Caco-2 (cell line): ENCODE results near the gene ADNP2. TPM values are rescaled to one million over a fixed set of nuclear protein-coding genes. Genes with fewer than 3 reads are reported as not detected.

Experiments used
- BruUV-seq: library from RNA; stranded (reverse); fragments of 400-500 nt; replicated peaks from 2 replicates; lab custom pipeline; 2021; lab: Mats Ljungman, UMichigan
- CTCF ChIA-PET: fragments of 300-600 bp; sonication (Branson Sonifier 250); formaldehyde crosslinking; loops from one replicate; lab custom pipeline; 2022; ENCODE audit warnings: antibody characterized with exemption; lab: Charles Lee
- POLR2A ChIA-PET: fragments of 300-600 bp; sonication (Branson Sonifier 250); formaldehyde crosslinking; loops from one replicate; lab custom pipeline; 2022; ENCODE audit warnings: antibody characterized with exemption; lab: Charles Lee
- DNase-seq, 2 experiments: peaks; one replicate each; pipeline versions ENCODE4 v3.0.0 to v3.0.0-alpha.2; 2020 to 2022
- H3K27me3 ChIP-seq: replicated peaks from 2 replicates; pipeline ENCODE4 v1.6.0; 2011; ENCODE audit warnings: low read length; ENCODE audit not compliant: control insufficient read depth, insufficient read depth
- H3K36me3 ChIP-seq: 2 replicates; pipeline ENCODE4 v1.5.1; 2011; ENCODE audit warnings: low read length; ENCODE audit not compliant: control insufficient read depth, insufficient read depth
- H3K4me1 ChIP-seq: fragments of 250-450 bp; sonication (Bioruptor Pico); 2 replicates; pipeline ENCODE4 v1.5.1; 2020; ENCODE audit warnings: mild to moderate bottlenecking
- H3K4me3 ChIP-seq: 2 replicates; pipeline ENCODE4 v1.5.1; 2011; ENCODE audit warnings: low read depth, mild to moderate bottlenecking, control low read depth, low read length
- H3K9me3 ChIP-seq: fragments of 250-450 bp; sonication (Bioruptor Pico); 2 replicates; pipeline ENCODE4 v1.5.1; 2020; ENCODE audit warnings: mild to moderate bottlenecking, moderate library complexity
- H3K27ac Mint-ChIP-seq: one replicate; pipeline ENCODE4 v1.8.0; 2022; ENCODE audit warnings: mixed read lengths; ENCODE audit not compliant: unreplicated experiment
- H3K27me3 Mint-ChIP-seq: one replicate; pipeline ENCODE4 v1.8.0; 2022; ENCODE audit warnings: mixed read lengths; ENCODE audit not compliant: insufficient read depth, unreplicated experiment
- H3K36me3 Mint-ChIP-seq: one replicate; pipeline ENCODE4 v1.8.0; 2022; ENCODE audit warnings: mild to moderate bottlenecking, mixed read lengths; ENCODE audit not compliant: insufficient read depth, unreplicated experiment
- H3K4me1 Mint-ChIP-seq: one replicate; pipeline ENCODE4 v1.8.0; 2022; ENCODE audit warnings: low read depth, mixed read lengths; ENCODE audit not compliant: unreplicated experiment
- H3K4me3 Mint-ChIP-seq: one replicate; pipeline ENCODE4 v1.8.0; 2022; ENCODE audit warnings: mild to moderate bottlenecking, moderate library complexity, mixed read lengths; ENCODE audit not compliant: unreplicated experiment
- H3K9me3 Mint-ChIP-seq: one replicate; pipeline ENCODE4 v1.8.0; 2022; ENCODE audit warnings: mixed read lengths; ENCODE audit not compliant: unreplicated experiment
- intact Hi-C: fragments of 100-400 bp; cut with micrococcal nuclease; formaldehyde crosslinking; loops from one replicate; pipeline ENCODE4 v1.10.0; 2022; ENCODE audit not compliant: unreplicated experiment
- total RNA-seq: library from RNA; stranded (reverse); gene quantifications from 2 replicates; pipeline ENCODE4 v1.2.3, GENCODE V29; 2022
- TF ChIP-seq, protein P1 (sequence below), 2 experiments: fragments of 200-600 bp in 1 of 2; IDR thresholded peaks; 1 replicate in 1 of 2; 2 replicates in 1 of 2; pipeline versions ENCODE4 v1.5.1 to v1.8.0; 2011 to 2022; ENCODE audit warnings: antibody characterized with exemption in 1 of 2, control low read depth in 1 of 2, inconsistent platforms in 1 of 2, low read depth in 1 of 2, low read length in 1 of 2, mild to moderate bottlenecking in 1 of 2, moderate library complexity in 1 of 2; ENCODE audit not compliant: insufficient read depth in 1 of 2, severe bottlenecking in 1 of 2, unreplicated experiment in 1 of 2

Gene ADNP2
- total RNA-seq, 1 experiment from 2014 or later: 22.1 TPM

DNA sequence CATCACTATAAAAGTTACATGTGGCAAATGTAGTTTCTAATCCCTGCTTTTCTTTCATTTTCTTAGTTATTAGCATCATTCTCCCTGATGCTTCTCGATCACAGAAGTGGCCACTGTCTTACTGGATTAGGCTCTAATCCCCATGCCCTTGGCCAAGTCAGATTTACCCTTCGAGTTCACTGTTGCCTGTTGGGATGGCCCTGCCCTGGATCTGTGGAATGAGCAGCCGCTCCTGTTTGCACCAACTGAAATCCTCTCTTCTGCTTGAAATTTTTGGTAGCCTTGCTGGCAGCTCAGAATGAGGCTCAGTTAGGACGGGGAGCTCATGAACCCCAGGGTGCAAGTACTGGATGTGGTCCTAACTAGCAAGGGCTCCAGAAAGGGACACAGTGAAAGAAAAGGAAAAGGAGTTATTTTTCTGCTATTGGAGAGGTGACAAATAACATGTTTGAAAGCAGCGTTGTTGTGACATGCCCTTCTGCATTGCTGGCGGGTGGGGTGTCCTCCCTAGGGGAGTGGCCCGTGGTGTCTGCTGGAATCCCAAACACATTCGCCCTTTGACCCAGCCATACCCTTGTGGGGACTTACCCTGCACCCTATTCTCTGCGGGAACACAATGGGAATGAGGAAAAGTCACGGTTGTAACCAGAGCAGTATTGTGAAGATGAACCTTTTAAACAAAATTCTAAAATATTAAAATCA lies 40.3 kb upstream of the ADNP2 start:
- Mint-ChIP-seq H3K4me1 (no peaks in the 10 kb centered on the region), H3K27ac (no peak overlapping the region), H3K9me3 (no peaks in the 10 kb centered on the region), H3K27me3 (no peaks in the 10 kb centered on the region), H3K36me3 (no peaks in the 10 kb centered on the region), H3K4me3 (no peak overlapping the region)
- H3K27me3 ChIP-seq: no peaks in the 10 kb centered on the region
- no peaks in the 10 kb centered on the region for H3K36me3 ChIP-seq
- TF ChIP-seq, protein P1, sequence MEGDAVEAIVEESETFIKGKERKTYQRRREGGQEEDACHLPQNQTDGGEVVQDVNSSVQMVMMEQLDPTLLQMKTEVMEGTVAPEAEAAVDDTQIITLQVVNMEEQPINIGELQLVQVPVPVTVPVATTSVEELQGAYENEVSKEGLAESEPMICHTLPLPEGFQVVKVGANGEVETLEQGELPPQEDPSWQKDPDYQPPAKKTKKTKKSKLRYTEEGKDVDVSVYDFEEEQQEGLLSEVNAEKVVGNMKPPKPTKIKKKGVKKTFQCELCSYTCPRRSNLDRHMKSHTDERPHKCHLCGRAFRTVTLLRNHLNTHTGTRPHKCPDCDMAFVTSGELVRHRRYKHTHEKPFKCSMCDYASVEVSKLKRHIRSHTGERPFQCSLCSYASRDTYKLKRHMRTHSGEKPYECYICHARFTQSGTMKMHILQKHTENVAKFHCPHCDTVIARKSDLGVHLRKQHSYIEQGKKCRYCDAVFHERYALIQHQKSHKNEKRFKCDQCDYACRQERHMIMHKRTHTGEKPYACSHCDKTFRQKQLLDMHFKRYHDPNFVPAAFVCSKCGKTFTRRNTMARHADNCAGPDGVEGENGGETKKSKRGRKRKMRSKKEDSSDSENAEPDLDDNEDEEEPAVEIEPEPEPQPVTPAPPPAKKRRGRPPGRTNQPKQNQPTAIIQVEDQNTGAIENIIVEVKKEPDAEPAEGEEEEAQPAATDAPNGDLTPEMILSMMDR (IDR thresholded peaks at IDR 0.05; ENCODE audit: insufficient read depth in 1 of 2, low read depth in 1 of 2, low read length in 1 of 2, severe bottlenecking in 1 of 2, unreplicated experiment in 1 of 2): no peak
- no peak overlapping the region for H3K4me3 ChIP-seq
- no peak for DNase-seq
- H3K4me1 ChIP-seq: no peaks in the 10 kb centered on the region
- no TSS peak for BruUV-seq
- CTCF ChIA-PET: no interaction called here
- intact Hi-C loops: no loop called here
- POLR2A ChIA-PET: no interaction called here
- H3K9me3 ChIP-seq: no peaks in the 10 kb centered on the region

GRCh38 chr18:80070825-80071224 lies 38.2 kb upstream of the ADNP2 start:
- Histone ChIP-seq H3K36me3 (no peaks in the 10 kb centered on the region), H3K4me3 (no peak overlapping the region), H3K9me3 (no peaks in the 10 kb centered on the region), H3K4me1 (no peaks in the 10 kb centered on the region), H3K27me3 (no peaks in the 10 kb centered on the region)
- H3K4me3 Mint-ChIP-seq: no peak overlapping the region
- no TSS peak for BruUV-seq
- TF ChIP-seq, protein P1 (IDR thresholded peaks at IDR 0.05; ENCODE audit: insufficient read depth in 1 of 2, low read depth in 1 of 2, low read length in 1 of 2, severe bottlenecking in 1 of 2, unreplicated experiment in 1 of 2): no peak
- no peak for DNase-seq
- H3K9me3 Mint-ChIP-seq: no peaks in the 10 kb centered on the region
- H3K4me1 Mint-ChIP-seq: no peaks in the 10 kb centered on the region
- no peak overlapping the region for H3K27ac Mint-ChIP-seq
- intact Hi-C loops: no loop called here
- POLR2A ChIA-PET: no interaction called here
- CTCF ChIA-PET: no interaction called here
- H3K36me3 Mint-ChIP-seq: no peaks in the 10 kb centered on the region
- H3K27me3 Mint-ChIP-seq: no peaks in the 10 kb centered on the region

DNA sequence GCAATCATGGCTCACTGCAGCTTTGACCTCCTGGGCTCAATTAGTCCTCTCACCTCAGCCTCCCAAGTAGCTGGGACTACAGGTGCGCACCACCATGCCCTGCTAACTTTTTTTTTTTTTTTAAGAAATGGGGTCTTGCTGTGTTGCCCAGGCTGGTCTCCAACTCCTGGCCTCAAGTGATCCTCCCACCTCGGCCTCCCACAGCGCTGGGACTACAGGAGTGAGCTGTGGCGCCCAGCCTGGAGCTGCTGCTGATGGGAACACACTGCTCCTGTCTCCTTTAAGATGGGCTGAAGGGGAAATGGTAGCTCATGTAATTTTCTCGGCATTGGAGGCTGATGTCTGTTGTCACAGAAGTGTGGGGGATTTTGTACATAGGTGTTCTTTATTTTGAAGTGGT lies 34.9 kb upstream of the ADNP2 start:
- no TSS peak for BruUV-seq
- no peaks in the 10 kb centered on the region for H3K36me3 ChIP-seq

More for the DNA sequence above, 34.9 kb upstream of the ADNP2 start:
- POLR2A ChIA-PET: no interaction called here
- no peaks in the 10 kb centered on the region for H3K9me3 ChIP-seq
- Mint-ChIP-seq H3K27ac (no peak overlapping the region), H3K9me3 (no peaks in the 10 kb centered on the region), H3K36me3 (no peaks in the 10 kb centered on the region), H3K4me1 (no peaks in the 10 kb centered on the region), H3K27me3 (peaks cover 3% of the 10 kb centered on the region), H3K4me3 (no peak overlapping the region)
- H3K4me1 ChIP-seq: no peaks in the 10 kb centered on the region
- TF ChIP-seq, protein P1 (IDR thresholded peaks at IDR 0.05; ENCODE audit: insufficient read depth in 1 of 2, low read depth in 1 of 2, low read length in 1 of 2, severe bottlenecking in 1 of 2, unreplicated experiment in 1 of 2): no peak
- intact Hi-C loops: no loop called here
- H3K27me3 ChIP-seq: no peaks in the 10 kb centered on the region
- no peak for DNase-seq
- CTCF ChIA-PET: no interaction called here
- H3K4me3 ChIP-seq: no peak overlapping the region
